ENCODE results near the gene LIMK1. TPM values are rescaled to one million over a fixed set of nuclear protein-coding genes. Genes with fewer than 3 reads are reported as not detected.

The LIMK1 gene
- total RNA-seq, 1 donor, result 15.2 TPM

DNA sequence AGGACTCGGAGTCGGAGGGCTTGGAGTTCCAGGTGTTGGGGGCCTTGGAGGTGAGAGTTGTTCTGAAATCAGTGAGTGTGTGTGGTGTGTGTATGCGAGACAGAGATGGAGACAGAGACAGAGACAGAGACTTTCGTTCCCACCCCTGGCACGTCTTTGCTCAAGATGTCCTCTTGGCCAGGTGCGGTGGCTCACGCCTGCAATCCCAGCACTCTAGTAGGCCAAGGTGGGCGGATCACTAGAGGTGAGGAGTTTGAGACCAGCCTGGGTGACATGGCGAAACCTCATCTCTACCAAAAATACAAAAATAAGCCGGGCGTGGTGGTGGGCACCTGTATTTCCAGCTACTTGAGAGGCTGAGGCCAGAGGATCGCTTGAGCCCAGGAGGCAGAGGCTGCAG is 20.0 kb upstream of the LIMK1 start:
- no peak overlapping the region for H3K4me3 ChIP-seq (ENCODE audit: low read length)
- peaks cover 4% of the 10 kb centered on the region for H3K4me1 ChIP-seq (ENCODE audit: insufficient read depth, low read length)
- H3K27me3 ChIP-seq (ENCODE audit: insufficient read depth, low read length), result no peaks in the 10 kb centered on the region
- H3K9me3 ChIP-seq (ENCODE audit: low read depth, low read length), result no peaks in the 10 kb centered on the region

- no peaks in the 10 kb centered on the region for H3K27me3 ChIP-seq (ENCODE audit: insufficient read depth, low read length)
- peaks cover 4% of the 10 kb centered on the region for H3K4me1 ChIP-seq (ENCODE audit: insufficient read depth, low read length)
- no peak overlapping the region for H3K4me3 ChIP-seq (ENCODE audit: low read length)
- H3K9me3 ChIP-seq (ENCODE audit: low read depth, low read length), result no peaks in the 10 kb centered on the region
Observed at GRCh38 chr7:74064696-74065095, 18.9 kb upstream of the LIMK1 start.

DNA sequence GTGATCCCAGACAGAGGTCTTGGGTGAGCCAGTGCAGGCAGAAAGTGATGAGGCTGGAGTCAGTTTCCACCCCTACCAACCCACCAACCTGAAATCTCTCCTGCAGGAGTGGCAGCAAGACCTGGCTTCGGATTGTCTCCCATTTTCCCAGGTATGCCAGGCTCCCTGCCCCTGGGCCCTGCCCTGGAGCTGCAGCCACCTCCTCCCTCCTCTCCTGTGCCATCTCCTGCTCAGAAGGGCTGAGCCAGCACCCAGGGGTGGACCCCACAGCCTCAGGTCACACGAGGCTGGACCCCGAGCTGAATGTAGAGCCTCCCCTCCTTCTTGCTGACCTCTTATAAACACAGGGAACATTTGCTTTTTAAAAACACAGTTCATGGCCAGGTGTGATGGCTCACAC is 17.0 kb upstream of the LIMK1 start:
- no peaks in the 10 kb centered on the region for H3K27me3 ChIP-seq (ENCODE audit: insufficient read depth, low read length)
- H3K9me3 ChIP-seq (ENCODE audit: low read depth, low read length), result no peaks in the 10 kb centered on the region

DNA sequence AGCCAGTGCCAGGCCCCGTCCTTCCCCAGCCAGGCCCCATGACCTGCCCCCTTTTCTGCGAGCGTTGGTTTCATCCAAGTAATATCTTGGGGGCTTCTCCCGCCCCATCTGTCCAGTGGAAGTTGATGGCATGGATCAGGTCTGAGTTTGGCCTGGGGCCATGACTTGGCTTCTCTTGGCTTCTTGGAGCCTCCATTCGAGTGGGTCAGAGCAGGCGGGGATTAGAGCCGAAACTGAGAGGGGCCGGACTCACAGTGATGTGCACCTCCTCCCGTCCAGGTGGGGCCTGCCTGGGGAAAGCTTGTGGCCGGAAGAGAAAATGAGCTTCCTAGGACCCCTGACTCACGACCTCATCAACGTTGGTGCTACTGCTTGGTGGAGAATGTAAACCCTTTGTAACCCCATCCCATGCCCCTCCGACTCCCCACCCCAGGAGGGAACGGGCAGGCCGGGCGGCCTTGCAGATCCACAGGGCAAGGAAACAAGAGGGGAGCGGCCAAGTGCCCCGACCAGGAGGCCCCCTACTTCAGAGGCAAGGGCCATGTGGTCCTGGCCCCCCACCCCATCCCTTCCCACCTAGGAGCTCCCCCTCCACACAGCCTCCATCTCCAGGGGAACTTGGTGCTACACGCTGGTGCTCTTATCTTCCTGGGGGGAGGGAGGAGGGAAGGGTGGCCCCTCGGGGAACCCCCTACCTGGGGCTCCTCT is 15.1 kb upstream of the LIMK1 start:
- Histone ChIP-seq H3K4me1 (ENCODE audit: insufficient read depth, low read length) (no peaks in the 10 kb centered on the region), H3K27me3 (ENCODE audit: insufficient read depth, low read length) (no peaks in the 10 kb centered on the region), H3K9me3 (ENCODE audit: low read depth, low read length) (no peaks in the 10 kb centered on the region), H3K4me3 (ENCODE audit: low read length) (no peak overlapping the region)

More for the DNA sequence above, 17.0 kb upstream of the LIMK1 start:
- peaks cover 4% of the 10 kb centered on the region for H3K4me1 ChIP-seq (ENCODE audit: insufficient read depth, low read length)
- no peak overlapping the region for H3K4me3 ChIP-seq (ENCODE audit: low read length)

GRCh38 chr7:74069086-74069541 is 14.5 kb upstream of the LIMK1 start:
- Histone ChIP-seq H3K9me3 (ENCODE audit: low read depth, low read length) (no peaks in the 10 kb centered on the region), H3K27me3 (ENCODE audit: insufficient read depth, low read length) (no peaks in the 10 kb centered on the region), H3K4me1 (ENCODE audit: insufficient read depth, low read length) (no peaks in the 10 kb centered on the region), H3K4me3 (ENCODE audit: low read length) (no peak overlapping the region)

- H3K27me3 ChIP-seq (ENCODE audit: insufficient read depth, low read length), result no peaks in the 10 kb centered on the region
- no peaks in the 10 kb centered on the region for H3K9me3 ChIP-seq (ENCODE audit: low read depth, low read length)
- H3K4me1 ChIP-seq (ENCODE audit: insufficient read depth, low read length), result no peaks in the 10 kb centered on the region
- H3K4me3 ChIP-seq (ENCODE audit: low read length), result no peak overlapping the region
Observed at GRCh38 chr7:74069790-74070618, 13.6 kb upstream of the LIMK1 start.

DNA sequence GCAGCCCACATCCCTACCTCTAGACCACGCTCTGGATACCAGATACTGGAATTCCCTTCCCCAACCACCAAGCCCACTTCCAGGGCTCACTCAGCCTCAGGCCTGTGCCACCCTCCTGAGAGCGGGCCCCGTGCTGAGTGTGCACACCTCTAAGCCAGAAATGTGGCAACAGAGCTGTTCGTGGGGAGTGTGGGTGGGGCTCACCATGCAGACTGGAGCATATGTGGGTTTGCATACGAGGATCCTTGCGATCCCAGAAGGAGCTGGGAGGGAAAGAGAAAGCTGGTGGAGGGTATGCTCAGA is 13.0 kb upstream of the LIMK1 start:
- H3K9me3 ChIP-seq (ENCODE audit: low read depth, low read length), result no peaks in the 10 kb centered on the region
- no peaks in the 10 kb centered on the region for H3K4me1 ChIP-seq (ENCODE audit: insufficient read depth, low read length)
- H3K4me3 ChIP-seq (ENCODE audit: low read length), result no peak overlapping the region
- no peaks in the 10 kb centered on the region for H3K27me3 ChIP-seq (ENCODE audit: insufficient read depth, low read length)

DNA sequence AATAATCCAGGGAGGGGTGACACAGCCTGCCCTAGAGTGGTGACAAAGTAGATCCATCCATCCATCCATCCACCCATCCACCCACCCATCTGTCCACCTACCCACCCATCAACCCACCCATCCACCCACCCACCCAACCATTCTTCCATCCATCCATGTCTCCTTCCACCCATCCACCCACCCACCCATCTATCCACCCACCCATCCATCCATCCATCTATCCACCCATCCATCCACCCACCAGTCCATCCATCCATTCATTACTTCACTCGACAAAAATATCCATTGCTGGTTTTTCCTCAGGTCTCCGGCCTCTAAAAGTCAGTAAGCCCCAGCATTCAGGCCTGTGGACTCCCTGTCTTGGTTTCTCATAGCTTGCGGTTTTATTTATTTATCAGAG is 12.5 kb upstream of the LIMK1 start:
- Histone ChIP-seq H3K4me3 (ENCODE audit: low read length) (no peak overlapping the region), H3K9me3 (ENCODE audit: low read depth, low read length) (no peaks in the 10 kb centered on the region), H3K4me1 (ENCODE audit: insufficient read depth, low read length) (no peaks in the 10 kb centered on the region), H3K27me3 (ENCODE audit: insufficient read depth, low read length) (no peaks in the 10 kb centered on the region)

- no peak overlapping the region for H3K4me3 ChIP-seq (ENCODE audit: low read length)
- H3K4me1 ChIP-seq (ENCODE audit: insufficient read depth, low read length), result no peaks in the 10 kb centered on the region
- H3K9me3 ChIP-seq (ENCODE audit: low read depth, low read length), result no peaks in the 10 kb centered on the region
- no peaks in the 10 kb centered on the region for H3K27me3 ChIP-seq (ENCODE audit: insufficient read depth, low read length)
Observed at GRCh38 chr7:74074770-74075169, 8.8 kb upstream of the LIMK1 start.

- Histone ChIP-seq H3K4me1 (ENCODE audit: insufficient read depth, low read length) (peaks cover 5% of the 10 kb centered on the region), H3K9me3 (ENCODE audit: low read depth, low read length) (no peaks in the 10 kb centered on the region), H3K4me3 (ENCODE audit: low read length) (no peak overlapping the region), H3K27me3 (ENCODE audit: insufficient read depth, low read length) (no peaks in the 10 kb centered on the region)
Observed at GRCh38 chr7:74078461-74078860, 5.1 kb upstream of the LIMK1 start.

GRCh38 chr7:74082770-74083116 is 861 bp upstream of the LIMK1 start:
- H3K4me3 ChIP-seq (ENCODE audit: low read length), result no peak overlapping the region
- H3K27me3 ChIP-seq (ENCODE audit: insufficient read depth, low read length), result no peaks in the 10 kb centered on the region
- no peaks in the 10 kb centered on the region for H3K9me3 ChIP-seq (ENCODE audit: low read depth, low read length)
- H3K4me1 ChIP-seq (ENCODE audit: insufficient read depth, low read length), result peaks cover 14% of the 10 kb centered on the region

DNA sequence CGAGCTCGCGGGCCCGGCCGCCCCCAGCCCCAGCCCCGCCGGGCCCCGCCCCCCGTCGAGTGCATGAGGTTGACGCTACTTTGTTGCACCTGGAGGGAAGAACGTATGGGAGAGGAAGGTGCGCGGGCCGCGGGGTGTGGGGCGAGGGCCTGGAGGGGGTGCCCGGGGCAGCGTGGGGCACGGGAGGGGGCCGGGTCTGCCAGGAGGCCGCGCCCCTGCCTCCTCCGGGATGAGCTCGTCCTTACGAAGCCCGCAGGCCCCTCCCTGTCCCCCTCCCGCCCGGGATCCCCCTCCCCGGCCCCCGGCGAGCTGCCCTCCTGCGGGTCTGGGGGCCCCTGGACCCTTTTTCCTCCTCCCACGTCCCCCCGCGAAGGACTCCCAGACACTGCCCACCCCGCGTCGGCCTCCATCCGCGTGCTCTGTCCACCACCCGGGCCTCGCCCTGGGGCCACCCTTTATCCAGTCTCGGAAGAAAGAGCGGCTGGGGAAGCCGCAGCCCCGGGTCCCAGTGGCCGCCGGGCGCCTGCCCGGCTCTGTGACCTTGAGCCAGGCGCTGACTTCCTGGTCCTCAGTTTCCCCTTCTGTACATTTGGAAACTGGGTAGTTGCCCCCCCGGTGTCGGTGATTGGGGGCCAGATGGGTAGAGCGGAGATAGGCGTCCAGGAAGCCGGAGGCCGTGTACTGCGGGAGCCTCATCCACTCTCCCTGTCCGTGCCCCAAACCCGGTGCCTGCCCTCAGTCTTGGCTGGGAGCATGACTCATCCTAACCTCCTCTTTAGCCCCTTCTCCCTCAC is 521 bp downstream of the LIMK1 start:
- no peaks in the 10 kb centered on the region for H3K9me3 ChIP-seq (ENCODE audit: low read depth, low read length)
- H3K4me3 ChIP-seq (ENCODE audit: low read length), result peak overlapping the region; percentile 33
- H3K4me1 ChIP-seq (ENCODE audit: insufficient read depth, low read length), result peaks cover 14% of the 10 kb centered on the region
- H3K27me3 ChIP-seq (ENCODE audit: insufficient read depth, low read length), result no peaks in the 10 kb centered on the region

- Histone ChIP-seq H3K9me3 (ENCODE audit: low read depth, low read length) (no peaks in the 10 kb centered on the region), H3K4me3 (ENCODE audit: low read length) (no peak overlapping the region), H3K4me1 (ENCODE audit: insufficient read depth, low read length) (peaks cover 14% of the 10 kb centered on the region), H3K27me3 (ENCODE audit: insufficient read depth, low read length) (no peaks in the 10 kb centered on the region)
Observed at GRCh38 chr7:74084722-74085578, 1.3 kb downstream of the LIMK1 start.

DNA sequence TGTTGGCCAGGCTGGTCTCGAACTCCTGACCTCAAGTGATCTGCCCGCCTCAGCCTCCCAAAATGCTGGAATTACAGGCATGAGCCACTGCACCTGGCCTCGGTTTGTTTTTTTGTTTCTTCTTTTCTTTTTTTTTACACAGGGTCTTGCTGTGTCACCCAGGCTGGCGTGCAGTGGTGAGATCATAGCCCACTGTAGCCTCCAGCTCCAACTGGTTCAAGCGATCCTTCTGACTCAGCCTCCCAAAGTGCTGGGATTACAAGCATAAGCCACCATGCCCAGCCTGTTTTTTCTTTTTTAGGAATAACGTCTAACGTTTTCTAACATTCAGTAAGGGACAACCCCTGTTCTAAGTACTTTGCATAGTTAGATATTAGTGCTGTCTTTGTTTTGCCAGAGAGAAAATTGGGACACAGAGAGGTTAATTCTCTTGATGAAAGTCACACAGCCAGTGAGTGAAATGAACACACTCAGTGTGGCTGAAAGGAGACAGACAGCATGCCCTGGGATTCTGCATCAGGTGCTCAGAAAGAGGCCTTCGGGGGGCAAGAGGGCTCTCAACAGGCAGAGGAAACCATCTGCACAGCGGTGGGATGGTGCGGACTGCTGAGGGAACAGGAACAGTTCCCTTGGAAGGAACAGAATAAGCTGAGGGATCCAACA is 4.3 kb downstream of the LIMK1 start:
- peaks cover 23% of the 10 kb centered on the region for H3K4me1 ChIP-seq (ENCODE audit: insufficient read depth, low read length)
- no peak overlapping the region for H3K4me3 ChIP-seq (ENCODE audit: low read length)
- no peaks in the 10 kb centered on the region for H3K9me3 ChIP-seq (ENCODE audit: low read depth, low read length)
- no peaks in the 10 kb centered on the region for H3K27me3 ChIP-seq (ENCODE audit: insufficient read depth, low read length)
